H1 (cell line): ENCODE data around the gene RNMT. TPM values are rescaled to one million over a fixed set of nuclear protein-coding genes. Genes with fewer than 3 reads are reported as not detected.

Experiments
- CTCF ChIA-PET: fragments of 300-600 bp; sonication (Branson Sonifier 250); formaldehyde crosslinking; loops from one replicate; lab custom pipeline; 2021; ENCODE audit not compliant: partially characterized antibody; lab: Charles Lee
- POLR2A ChIA-PET: fragments of 300-600 bp; sonication (Branson Sonifier 250); formaldehyde crosslinking; loops from one replicate; lab custom pipeline; 2021; ENCODE audit warnings: inconsistent platforms; ENCODE audit not compliant: partially characterized antibody; lab: Charles Lee
- DNase-seq, 2 experiments: peaks; one replicate each; pipeline versions ENCODE4 v3.0.0 to v3.0.0-alpha.2; 2010 to 2022; ENCODE audit warnings: low spot score in 2 of 2, low read depth in 1 of 2, mixed read lengths in 1 of 2
- FAIRE-seq: peaks from 2 replicates; lab custom pipeline; 2011; peaks lifted over from hg19 to GRCh38; lab: Jason Lieb, UNC
- H2AFZ ChIP-seq: 2 replicates; pipeline ENCODE4 v1.8.1; 2012; ENCODE audit warnings: low read length, inconsistent platforms
- H2AK5ac ChIP-seq: 2 replicates; pipeline ENCODE4 v1.6.1; 2013; ENCODE audit warnings: low read depth, low read length
- H2BK120ac ChIP-seq: replicated peaks from 2 replicates; pipeline ENCODE3; 2013; ENCODE audit warnings: low read depth, low read length, inconsistent platforms
- H2BK12ac ChIP-seq: 2 replicates; pipeline ENCODE4 v1.6.1; 2013; ENCODE audit warnings: low read depth, low read length
- H2BK15ac ChIP-seq: 2 replicates; pipeline ENCODE4 v1.6.1; 2013; ENCODE audit warnings: low read length
- H2BK20ac ChIP-seq: 2 replicates; pipeline ENCODE4 v1.6.1; 2013; ENCODE audit warnings: low read length
- H2BK5ac ChIP-seq: 2 replicates; pipeline ENCODE4 v1.6.1; 2013; ENCODE audit warnings: low read depth, low read length
- H3K14ac ChIP-seq: 2 replicates; pipeline ENCODE4 v1.6.1; 2013; ENCODE audit warnings: inconsistent platforms; ENCODE audit not compliant: insufficient read length
- H3K18ac ChIP-seq: 2 replicates; pipeline ENCODE4 v1.6.1; 2013; ENCODE audit warnings: low read length; ENCODE audit errors: extremely low read depth
- H3K23ac ChIP-seq: 2 replicates; pipeline ENCODE4 v1.6.1; 2013; ENCODE audit warnings: inconsistent platforms; ENCODE audit not compliant: insufficient read length
- H3K23me2 ChIP-seq: 2 replicates; pipeline ENCODE4 v1.6.1; 2013; ENCODE audit warnings: low read depth, low read length
- H3K27ac ChIP-seq: 2 replicates; pipeline ENCODE4 v1.6.1; 2011; ENCODE audit warnings: low read depth, low read length, inconsistent platforms
- H3K27me3 ChIP-seq, 4 experiments: replicated peaks in 1 of 4; 1 replicate in 1 of 4; 2 replicates in 3 of 4; pipeline versions ENCODE4 v1.6.1 to v1.8.1; 2011 to 2013; ENCODE audit warnings: low read length in 3 of 4, mild to moderate bottlenecking in 3 of 4, inconsistent platforms in 2 of 4, mixed read lengths in 2 of 4, moderate library complexity in 1 of 4; ENCODE audit not compliant: control insufficient read depth in 3 of 4, insufficient read depth in 3 of 4; ENCODE audit errors: extremely low read depth in 1 of 4
- H3K36me3 ChIP-seq, 4 experiments: 2 replicates each; pipeline versions ENCODE4 v1.6.1 to v1.8.1; 2011 to 2013; ENCODE audit warnings: mild to moderate bottlenecking in 4 of 4, low read length in 3 of 4, moderate library complexity in 2 of 4, control low read depth in 1 of 4, inconsistent platforms in 1 of 4; ENCODE audit not compliant: insufficient read depth in 4 of 4, control insufficient read depth in 2 of 4
- H3K4ac ChIP-seq: replicated peaks from 2 replicates; pipeline ENCODE3; 2013; ENCODE audit warnings: low read length, low read depth, mixed read lengths, inconsistent platforms; ENCODE audit not compliant: insufficient read length
- H3K4me1 ChIP-seq, 4 experiments: replicated peaks in 1 of 4; 1 replicate in 1 of 4; 2 replicates in 3 of 4; pipeline versions ENCODE4 v1.6.1 to v1.8.1; 2011 to 2013; ENCODE audit warnings: low read length in 3 of 4, inconsistent platforms in 2 of 4, mixed read lengths in 1 of 4; ENCODE audit not compliant: insufficient read depth in 4 of 4, control insufficient read depth in 3 of 4
- H3K4me2 ChIP-seq, 2 experiments: 2 replicates each; pipeline versions ENCODE4 v1.6.1 to v1.8.1; 2011 to 2013; ENCODE audit warnings: low read depth in 2 of 2, low read length in 2 of 2, control low read depth in 1 of 2, inconsistent platforms in 1 of 2, mild to moderate bottlenecking in 1 of 2; ENCODE audit not compliant: insufficient read depth in 1 of 2
- H3K4me3 ChIP-seq, 4 experiments: fragments of 200-600, 300-600 bp in 1 of 4; sonication (generic), shearing (Covaris generic), sonication (Bioruptor Twin) in 1 of 4; 2 replicates each; pipeline versions ENCODE4 v1.5.1 to v1.8.1; 2011 to 2016; ENCODE audit warnings: low read length in 4 of 4, low read depth in 3 of 4, control low read depth in 2 of 4, inconsistent platforms in 2 of 4, mild to moderate bottlenecking in 2 of 4, mixed read lengths in 1 of 4, moderate library complexity in 1 of 4; ENCODE audit not compliant: insufficient read depth in 2 of 4; ENCODE audit errors: extremely low read depth in 1 of 4
- H3K56ac ChIP-seq: replicated peaks from 2 replicates; pipeline ENCODE3; 2013; ENCODE audit warnings: low read depth, mild to moderate bottlenecking, mixed read lengths, low read length, inconsistent platforms; ENCODE audit not compliant: insufficient read length
- H3K79me1 ChIP-seq: 2 replicates; pipeline ENCODE4 v1.6.1; 2013; ENCODE audit warnings: low read depth, low read length, control low read depth
- H3K79me2 ChIP-seq, 2 experiments: 2 replicates each; pipeline versions ENCODE4 v1.6.1 to v1.8.1; 2012 to 2013; ENCODE audit warnings: low read length in 2 of 2, mild to moderate bottlenecking in 2 of 2, inconsistent platforms in 1 of 2; ENCODE audit not compliant: insufficient read depth in 2 of 2, control insufficient read depth in 1 of 2
- H3K9ac ChIP-seq, 4 experiments: replicated peaks in 1 of 4; 1 replicate in 1 of 4; 2 replicates in 3 of 4; pipeline versions ENCODE4 v1.6.1 to v1.8.1; 2011 to 2013; ENCODE audit warnings: low read depth in 3 of 4, low read length in 3 of 4, control low read depth in 2 of 4, mild to moderate bottlenecking in 2 of 4, moderate library complexity in 2 of 4, inconsistent platforms in 1 of 4; ENCODE audit errors: extremely low read depth in 1 of 4
- H3K9me3 ChIP-seq, 2 experiments: 2 replicates each; pipeline versions ENCODE4 v1.6.1 to v1.8.1; 2012 to 2013; ENCODE audit warnings: mild to moderate bottlenecking in 2 of 2, moderate library complexity in 2 of 2, control low read depth in 1 of 2, inconsistent platforms in 1 of 2, low read depth in 1 of 2, low read length in 1 of 2, mixed read lengths in 1 of 2; ENCODE audit not compliant: insufficient read depth in 2 of 2
- H4K20me1 ChIP-seq, 2 experiments: replicated peaks in 1 of 2; 2 replicates each; pipeline versions ENCODE3 to v1.8.1; 2011 to 2013; ENCODE audit warnings: inconsistent platforms in 2 of 2, low read length in 2 of 2, mild to moderate bottlenecking in 1 of 2; ENCODE audit not compliant: insufficient read depth in 2 of 2, control insufficient read depth in 1 of 2
- H4K5ac ChIP-seq: 2 replicates; pipeline ENCODE4 v1.6.1; 2013; ENCODE audit warnings: low read length, low read depth, mixed read lengths, inconsistent platforms; ENCODE audit not compliant: insufficient read length
- H4K8ac ChIP-seq: 2 replicates; pipeline ENCODE4 v1.8.0; 2013; ENCODE audit warnings: mild to moderate bottlenecking, moderate library complexity, low read length, inconsistent platforms; ENCODE audit not compliant: insufficient read depth; ENCODE audit errors: extremely low read depth
- H4K91ac ChIP-seq: replicated peaks from 2 replicates; pipeline ENCODE3; 2013; ENCODE audit warnings: low read length, mixed read lengths, inconsistent platforms; ENCODE audit not compliant: insufficient read length
- ASH2L ChIP-seq: fragments of 200-600, 300-600 bp; sonication (generic); IDR thresholded peaks from one replicate; pipeline ENCODE4 v1.7.1; 2017; ENCODE audit warnings: low read length
- CTBP2 ChIP-seq: IDR thresholded peaks from 2 replicates; pipeline ENCODE4 v1.7.0; 2011; ENCODE audit warnings: borderline replicate concordance, mild to moderate bottlenecking, moderate library complexity, mixed read lengths, low read length; ENCODE audit not compliant: insufficient read depth, insufficient read length
- EGR1 ChIP-seq: IDR thresholded peaks from 2 replicates; pipeline ENCODE4 v1.6.1; 2011; ENCODE audit warnings: low read depth, low read length, borderline replicate concordance
- EP300 ChIP-seq, 2 experiments: IDR thresholded peaks; 1 replicate in 1 of 2; 2 replicates in 1 of 2; pipeline ENCODE4 v1.6.1; 2011 to 2012; ENCODE audit warnings: low read depth in 2 of 2, low read length in 2 of 2, mild to moderate bottlenecking in 2 of 2, borderline replicate concordance in 1 of 2, inconsistent platforms in 1 of 2, moderate library complexity in 1 of 2
- KDM4A ChIP-seq: IDR thresholded peaks from one replicate; pipeline ENCODE4 v1.7.1; 2012; ENCODE audit warnings: low read depth, mild to moderate bottlenecking, moderate library complexity, low read length, inconsistent platforms; ENCODE audit not compliant: severe bottlenecking
- MAFK ChIP-seq: IDR thresholded peaks from 2 replicates; pipeline ENCODE4 v1.6.1; 2012; ENCODE audit warnings: low read depth, mild to moderate bottlenecking, improper control_type of control experiment, low read length
- MAX ChIP-seq: IDR thresholded peaks from 2 replicates; pipeline ENCODE4 v1.6.1; 2012; ENCODE audit warnings: inconsistent platforms
- POLR2AphosphoS5 ChIP-seq: IDR thresholded peaks from 2 replicates; pipeline ENCODE4 v1.6.1; 2011; ENCODE audit warnings: low read depth, low read length
- RNF2 ChIP-seq: fragments of 200-900, 300-1000 bp; sonication (generic); IDR thresholded peaks from 2 replicates; pipeline ENCODE4 v1.7.1; 2016; ENCODE audit warnings: borderline replicate concordance, low read depth, mild to moderate bottlenecking, antibody characterized with exemption, low read length; ENCODE audit not compliant: poor library complexity, severe bottlenecking; ENCODE audit errors: missing control alignments
- SP1 ChIP-seq: IDR thresholded peaks from 2 replicates; pipeline ENCODE4 v1.6.1; 2011; ENCODE audit warnings: low read depth, low read length
- USF2 ChIP-seq: IDR thresholded peaks from 2 replicates; pipeline ENCODE4 v1.6.1; 2011; ENCODE audit warnings: low read length, improper control_type of control experiment
- ZNF274 ChIP-seq: IDR thresholded peaks from 2 replicates; pipeline ENCODE4 v1.7.0; 2012; ENCODE audit warnings: low read length, borderline replicate concordance; ENCODE audit errors: extremely low read depth
- WGBS, 2 experiments: shearing (Covaris generic) in 1 of 2; methylation state at CpG; one replicate each; pipeline versions ENCODE4 v1.1.6 to v1.1.7; 2013 to 2015; ENCODE audit warnings: low lambda C conversion rate in 2 of 2, mixed read lengths in 2 of 2, inconsistent platforms in 1 of 2, low coverage in 1 of 2, missing lambda C conversion rate in 1 of 2; ENCODE audit not compliant: insufficient replicate concordance in 2 of 2, insufficient coverage in 1 of 2, insufficient read length in 1 of 2; ENCODE audit errors: extremely low coverage in 1 of 2, missing lambda C conversion rate in 1 of 2; 5-methylcytosine and 5-hydroxymethylcytosine counted together
- polyA plus RNA-seq, 7 experiments: library from polyadenylated mRNA; depleted of rRNA in 3 of 7; stranded (reverse) in 5 of 7; unstranded in 2 of 7; fragments of >200 nt in 5 of 7; fragments of 200-250 nt in 2 of 7; gene quantifications; 1 replicate in 5 of 7; 2 replicates in 1 of 7; 4 replicates in 1 of 7; pipeline versions ENCODE4 v1.2.1 to v1.2.3, GENCODE V29; 2011 to 2013; ENCODE audit warnings: missing spikeins in 2 of 7, mixed read lengths in 2 of 7
- total RNA-seq: library from RNA; stranded (reverse); fragmentation: NEBNext Ultra II Directional; extraction: Animal tissue kit (Norgen Biotek cat#: 25700); gene quantifications from 2 replicates; pipeline ENCODE4 v1.2.1, GENCODE V29; 2021

The RNMT gene
- total and polyA plus RNA-seq, 2 of the 8 experiments (the other 6 are each of a cell fraction or from before 2014, with no cell fraction given): 25.3 to 63.5 TPM

- peaks cover 12% of the 10 kb centered on the region; the same call in 1 of the 2 replicates for H3K79me1 ChIP-seq
- H3K27ac ChIP-seq: no peak overlapping the region
- H3K79me2 ChIP-seq: peaks cover 7 to 99% of the 10 kb centered on the region in 2 experiments; a peak in 3 of 4 replicates
- H2AK5ac ChIP-seq: no peak overlapping the region
- no peaks in the 10 kb centered on the region for H3K23me2 ChIP-seq
- H3K18ac ChIP-seq: no peak overlapping the region
- 0 out of 8 replicates have a peak, but pooled peaks cover 0 to 3% (median 0%) of the 10 kb centered on the region in 4 experiments for H3K36me3 ChIP-seq
- no peak overlapping the region for H3K4me3 ChIP-seq
- DNase-seq (no peak), FAIRE-seq (no peak)
- H3K4me1 ChIP-seq: peaks cover 0 to 1% (median 0%) of the 10 kb centered on the region in 4 experiments; a peak in 2 of 7 replicates
- no peaks in the 10 kb centered on the region for H3K27me3 ChIP-seq
- WGBS, 2 experiments: 83% methylated on average over 1 of the region's 1 CpG; no CpG with 5 or more reads in 1 of the 2 experiments
- ChIA-PET CTCF (no interaction called here), POLR2A (no interaction called here)
- H3K23ac ChIP-seq: no peak overlapping the region
- H4K5ac ChIP-seq: no peak overlapping the region
- no peak overlapping the region for H3K4me2 ChIP-seq
- H4K8ac ChIP-seq: no peak overlapping the region
- peaks cover 0 to 5% of the 10 kb centered on the region in 2 experiments for H4K20me1 ChIP-seq
- peaks cover 0 to 7% of the 10 kb centered on the region in 2 experiments; a peak in 1 of 4 replicates for H3K9me3 ChIP-seq
- H3K4ac ChIP-seq: no peak overlapping the region
- no peak overlapping the region for H3K56ac ChIP-seq
- H4K91ac ChIP-seq: no peak overlapping the region
- H2BK20ac ChIP-seq: no peak overlapping the region
- no peak overlapping the region for H2AFZ ChIP-seq
- H3K9ac ChIP-seq: no peak overlapping the region
- H3K14ac ChIP-seq: no peak overlapping the region
- H2BK5ac ChIP-seq: no peak overlapping the region
- no peak overlapping the region for H2BK12ac ChIP-seq
- H2BK15ac ChIP-seq: no peak overlapping the region
- no peak overlapping the region for H2BK120ac ChIP-seq
- TF ChIP-seq EP300 (IDR thresholded peaks at IDR 0.05; ENCODE audit: borderline replicate concordance in 1 of 2, low read depth in 2 of 2, low read length in 2 of 2) (no peak), ZNF274 (no peak), USF2 (no peak), KDM4A (no peak), MAFK (no peak), SP1 (no peak), EGR1 (no peak), RNF2 (no peak), MAX (no peak), POLR2AphosphoS5 (no peak), CTBP2 (no peak), ASH2L (no peak)
Observed at GRCh38 chr18:13720123-13720522, 6.3 kb upstream of the RNMT start.
